Pulmonary artery endothelial cell (primary cell): Measurements from ENCODE around the gene RANBP2. TPM values are rescaled to one million over a fixed set of nuclear protein-coding genes. Genes with fewer than 3 reads are reported as not detected.
"Not testable (repeated sequence)": the region's sequence is repeated elsewhere in the genome, so short reads cannot be mapped to it uniquely, and the experiment has no call there.

Experiments used
- DNase-seq: peaks from one replicate; pipeline ENCODE4 v3.0.0-alpha.2; 2011; ENCODE audit warnings: low read depth, low spot score
- total RNA-seq: library from RNA; depleted of rRNA; stranded (reverse); fragments of >200 nt; gene quantifications from 2 replicates; pipeline ENCODE4 v1.2.3, GENCODE V29; 2014

The RANBP2 gene
- 72.5 and 104 TPM in 2 replicates for total RNA-seq

DNA sequence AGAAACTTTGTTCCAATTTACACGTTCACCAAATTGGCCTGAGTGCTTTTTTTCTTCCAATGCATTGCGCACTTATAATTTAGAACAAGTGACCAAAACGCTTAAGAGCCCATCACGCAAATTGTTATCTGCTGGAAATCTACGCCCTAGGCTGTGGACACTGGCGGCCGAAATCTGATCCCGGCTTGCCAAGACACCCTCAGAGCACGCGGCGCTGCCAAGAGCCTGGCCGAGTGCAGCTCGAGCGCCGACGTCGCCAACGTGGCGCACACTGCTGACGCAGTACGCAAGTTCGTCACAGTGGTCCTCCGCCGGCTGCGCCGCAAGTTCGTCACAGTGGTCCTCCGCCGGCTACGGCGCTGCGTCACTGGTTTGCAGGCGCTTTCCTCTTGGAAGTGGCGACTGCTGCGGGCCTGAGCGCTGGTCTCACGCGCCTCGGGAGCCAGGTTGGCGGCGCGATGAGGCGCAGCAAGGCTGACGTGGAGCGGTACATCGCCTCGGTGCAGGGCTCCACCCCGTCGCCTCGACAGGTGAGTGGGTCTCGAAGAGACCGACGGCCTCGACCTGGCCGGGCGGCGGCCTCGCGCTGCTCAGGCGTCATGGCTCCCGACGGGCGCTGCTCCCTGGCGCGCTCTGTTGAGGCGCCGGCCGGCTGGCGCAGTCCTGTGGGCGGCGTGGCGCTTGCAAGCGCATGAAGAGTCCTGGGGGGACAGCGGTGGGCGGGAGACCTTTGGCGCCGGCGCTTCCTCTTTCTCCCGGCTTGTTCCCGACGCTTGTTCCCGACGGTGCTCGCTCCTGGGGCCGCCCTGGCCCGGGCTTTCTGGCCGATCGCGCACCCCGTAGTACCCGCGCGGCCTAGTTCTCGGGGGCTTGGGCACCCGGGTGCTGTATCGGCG, at the start of gene RANBP2:
Gene RANBP2 (plus strand): TSS at position 334 of the 896 bp plus-strand sequence. CDS start 125 bp downstream, at position 459.
- peak; percentile 96 for DNase-seq

GRCh38 chr2:108670282-108670681, 49.0 kb upstream of the RANBP2 start:
- not testable (repeated sequence) for DNase-seq

GRCh38 chr2:108672200-108672805, 47.0 kb upstream of the RANBP2 start:
- DNase-seq, result not testable (repeated sequence)

- DNase-seq, result not testable (repeated sequence)
Measured at GRCh38 chr2:108676522-108676921, 42.8 kb upstream of the RANBP2 start.

DNA sequence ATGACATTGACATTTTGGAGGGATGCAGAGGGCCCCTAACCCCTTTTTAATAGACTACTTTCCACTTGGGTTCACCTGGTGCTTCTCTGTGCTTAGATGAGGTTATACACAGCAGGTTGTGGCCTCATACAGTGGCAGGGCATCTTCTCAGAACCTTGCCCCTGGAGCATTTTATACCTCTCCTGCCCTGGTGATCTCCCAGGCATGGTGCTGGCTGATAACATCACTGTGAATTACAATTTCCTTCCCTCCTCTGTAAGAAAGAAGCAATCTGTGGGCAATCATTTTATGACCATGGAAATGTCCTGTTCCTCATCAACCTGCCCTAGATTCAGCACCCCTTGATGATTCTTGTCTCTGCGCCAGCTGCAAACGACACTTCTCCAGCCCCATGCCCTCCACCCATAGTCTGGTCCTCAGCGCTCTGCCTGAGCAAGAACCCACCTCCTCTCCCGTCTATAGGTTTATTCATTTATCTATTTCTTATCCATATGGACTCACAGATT, 42.0 kb upstream of the RANBP2 start:
- DNase-seq, result not testable (repeated sequence)

- DNase-seq, result peak; percentile 87
Measured at GRCh38 chr2:108678198-108678651, 41.1 kb upstream of the RANBP2 start.

- DNase-seq, result not testable (repeated sequence)
Measured at GRCh38 chr2:108680805-108681204, 38.5 kb upstream of the RANBP2 start.

GRCh38 chr2:108688818-108689756, 30.2 kb upstream of the RANBP2 start:
- not testable (repeated sequence) for DNase-seq

- not testable (repeated sequence) for DNase-seq
Measured at GRCh38 chr2:108690001-108690400, 29.3 kb upstream of the RANBP2 start.

- DNase-seq, result no peak
Measured at GRCh38 chr2:108691447-108691846, 27.8 kb upstream of the RANBP2 start.

DNA sequence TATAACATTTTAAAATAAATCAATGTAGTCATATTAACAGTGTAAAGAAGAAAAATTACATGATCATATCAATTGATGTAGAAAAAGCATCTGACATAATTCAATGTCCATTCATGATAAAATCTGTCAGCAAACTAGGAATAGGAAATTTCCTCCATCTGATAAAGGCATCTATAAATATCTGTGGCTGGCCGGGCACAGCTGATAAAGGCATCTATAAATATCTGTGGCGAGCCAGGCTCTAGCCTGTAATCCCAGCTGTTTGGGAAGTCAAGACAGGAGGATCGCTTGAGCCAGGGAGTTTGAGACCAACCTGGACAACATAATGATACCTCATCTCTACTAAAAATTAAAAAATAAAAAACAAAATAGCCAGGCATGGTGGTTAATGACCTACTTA, 18.1 kb upstream of the RANBP2 start:
- DNase-seq, result no peak

- no peak for DNase-seq
Measured at GRCh38 chr2:108701806-108702205, 17.5 kb upstream of the RANBP2 start.

- DNase-seq, result no peak
Measured at GRCh38 chr2:108704871-108705270, 14.4 kb upstream of the RANBP2 start.

GRCh38 chr2:108707300-108707699, 12.0 kb upstream of the RANBP2 start:
- no peak for DNase-seq

GRCh38 chr2:108716971-108717370, 2.3 kb upstream of the RANBP2 start:
- not testable (repeated sequence) for DNase-seq

GRCh38 chr2:108726048-108726447, 6.8 kb downstream of the RANBP2 start:
- DNase-seq, result not testable (repeated sequence)

DNA sequence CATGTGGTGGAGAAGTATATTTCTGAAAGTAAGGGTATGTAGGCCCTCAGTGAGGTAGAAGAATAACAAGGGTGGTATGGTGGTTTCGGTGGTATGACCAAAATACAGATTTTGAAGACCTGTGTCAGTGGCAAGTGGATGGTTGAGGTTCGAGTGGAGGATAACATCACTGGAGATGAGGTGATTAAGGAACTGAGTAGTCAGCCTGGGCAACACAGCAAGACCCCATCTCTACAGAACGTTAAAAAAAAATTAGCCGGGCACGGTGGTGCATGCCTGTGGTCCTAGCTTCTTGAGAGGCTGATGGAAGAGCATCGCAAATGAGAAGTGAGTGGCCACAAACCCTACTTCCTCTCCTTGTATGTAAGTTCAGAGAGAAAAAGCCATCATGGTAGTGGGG, 15.4 kb downstream of the RANBP2 start:
- DNase-seq, result not testable (repeated sequence)

DNA sequence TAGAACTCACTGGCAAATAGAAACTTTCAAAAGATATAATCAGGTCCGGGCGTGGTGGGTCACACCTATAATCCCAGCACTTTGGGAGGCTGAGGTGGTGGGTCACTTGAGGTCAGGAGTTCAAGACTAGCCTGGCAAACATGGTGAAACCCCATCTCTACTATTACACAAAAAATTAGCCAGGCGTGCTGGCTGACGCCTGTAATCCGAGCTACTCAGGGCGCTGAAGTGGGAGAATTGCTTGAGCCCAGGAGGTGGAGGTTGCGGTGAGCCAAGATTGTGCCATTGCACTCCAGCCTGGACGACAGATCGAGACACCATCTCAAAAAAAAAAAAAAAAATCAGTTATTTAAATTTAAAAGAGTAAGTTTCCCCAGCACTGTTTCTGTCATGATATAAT, 38.7 kb downstream of the RANBP2 start:
- DNase-seq, result not testable (repeated sequence)

DNA sequence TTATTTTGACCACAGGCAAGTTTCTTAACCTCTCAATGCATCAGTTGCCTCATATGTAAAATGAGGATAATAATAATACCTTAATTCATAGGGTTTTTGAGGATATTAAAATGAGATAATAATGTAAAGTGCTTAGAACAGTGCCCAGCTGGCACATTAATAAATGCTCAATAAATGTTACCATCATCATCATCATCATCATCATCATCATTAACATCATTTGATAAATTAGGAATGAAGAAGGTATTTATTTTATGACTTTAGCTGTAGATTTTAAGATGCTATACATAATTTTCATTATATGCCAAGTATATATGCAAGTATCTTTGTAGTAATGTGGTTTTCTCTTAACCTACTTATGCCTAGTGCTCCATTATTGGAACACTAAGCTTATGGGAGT, 43.3 kb downstream of the RANBP2 start:
- DNase-seq, result not testable (repeated sequence)

DNA sequence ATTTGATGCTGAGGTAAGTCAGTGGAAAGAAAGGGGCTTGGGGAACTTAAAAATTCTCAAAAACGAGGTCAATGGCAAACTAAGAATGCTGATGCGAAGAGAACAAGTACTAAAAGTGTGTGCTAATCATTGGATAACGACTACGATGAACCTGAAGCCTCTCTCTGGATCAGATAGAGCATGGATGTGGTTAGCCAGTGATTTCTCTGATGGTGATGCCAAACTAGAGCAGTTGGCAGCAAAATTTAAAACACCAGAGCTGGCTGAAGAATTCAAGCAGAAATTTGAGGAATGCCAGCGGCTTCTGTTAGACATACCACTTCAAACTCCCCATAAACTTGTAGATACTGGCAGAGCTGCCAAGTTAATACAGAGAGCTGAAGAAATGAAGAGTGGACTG, 47.4 kb downstream of the RANBP2 start:
- DNase-seq, result not testable (repeated sequence)

DNA sequence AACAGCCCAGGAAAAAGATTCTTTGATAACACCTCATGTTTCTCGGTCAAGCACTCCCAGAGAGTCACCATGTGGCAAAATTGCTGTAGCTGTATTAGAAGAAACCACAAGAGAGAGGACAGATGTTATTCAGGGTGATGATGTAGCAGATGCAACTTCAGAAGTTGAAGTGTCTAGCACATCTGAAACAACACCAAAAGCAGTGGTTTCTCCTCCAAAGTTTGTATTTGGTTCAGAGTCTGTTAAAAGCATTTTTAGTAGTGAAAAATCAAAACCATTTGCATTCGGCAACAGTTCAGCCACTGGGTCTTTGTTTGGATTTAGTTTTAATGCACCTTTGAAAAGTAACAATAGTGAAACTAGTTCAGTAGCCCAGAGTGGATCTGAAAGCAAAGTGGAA, 48.6 kb downstream of the RANBP2 start:
- DNase-seq, result not testable (repeated sequence)
